AG04450 (cell line): Measurements from ENCODE around the gene LRP3. TPM values are rescaled to one million over a fixed set of nuclear protein-coding genes. Genes with fewer than 3 reads are reported as not detected.

Source experiments
- CTCF ChIA-PET: fragments of 300-600, 350-600 bp; formaldehyde crosslinking; extraction: SDS; loops from one replicate; lab custom pipeline; 2022; ENCODE audit warnings: antibody characterized with exemption, inconsistent platforms; lab: Charles Lee
- POLR2A ChIA-PET: fragments of 350-600 bp; formaldehyde crosslinking; extraction: SDS; loops from one replicate; lab custom pipeline; 2021; ENCODE audit warnings: antibody characterized with exemption, inconsistent platforms; lab: Yijun Ruan, JAX
- DNase-seq: peaks from one replicate; pipeline ENCODE4 v3.0.0-alpha.2; 2011; ENCODE audit warnings: low read depth, low spot score
- H3K27ac ChIP-seq: one replicate; pipeline ENCODE4 v1.5.1; 2012; ENCODE audit warnings: low read depth, low read length, control low read depth
- H3K27me3 ChIP-seq: one replicate; pipeline ENCODE4 v1.6.0; 2012; ENCODE audit warnings: low read length; ENCODE audit not compliant: control insufficient read depth, insufficient read depth
- H3K4me3 ChIP-seq: 2 replicates; pipeline ENCODE4 v1.5.1; 2011; ENCODE audit warnings: mild to moderate bottlenecking, low read depth, low read length, control low read depth
- H3K9me3 ChIP-seq: 2 replicates; pipeline ENCODE4 v1.5.1; 2012; ENCODE audit warnings: low read length; ENCODE audit not compliant: control insufficient read depth, insufficient read depth
- CTCF ChIP-seq: IDR thresholded peaks from 2 replicates; pipeline ENCODE4 v1.5.1; 2011; ENCODE audit warnings: low read depth, low read length, control low read depth, inconsistent platforms
- polyA plus RNA-seq: library from polyadenylated mRNA; depleted of rRNA; stranded (reverse); fragments of >200 nt; gene quantifications from 2 replicates; pipeline ENCODE4 v1.2.3, GENCODE V29; 2011

The LRP3 gene
- polyA plus RNA-seq, 1 experiment = 9.5 TPM

- TF ChIP-seq CTCF = no peak
- H3K4me3 ChIP-seq = no peak overlapping the region
- no peaks in the 10 kb centered on the region for H3K9me3 ChIP-seq
- CTCF ChIA-PET = interaction anchor here (0.6 to 6.5 kb wide), 11 partner anchors 10 to 534 kb away, joined by 3 to 54 read pairs (median 4); partner anchors contain the start of gene CEBPA
- H3K27ac ChIP-seq = no peak overlapping the region
- POLR2A ChIA-PET = no interaction called here
- H3K27me3 ChIP-seq = peaks cover 17% of the 10 kb centered on the region
- no peak for DNase-seq
Observed at GRCh38 chr19:33236696-33237390, 42.7 kb downstream of the LRP3 start.

- no peak for DNase-seq
- no peak overlapping the region for H3K27ac ChIP-seq
- peaks cover 14% of the 10 kb centered on the region for H3K27me3 ChIP-seq
- no peaks in the 10 kb centered on the region for H3K9me3 ChIP-seq
- POLR2A ChIA-PET = no interaction called here
- H3K4me3 ChIP-seq = no peak overlapping the region
- CTCF ChIA-PET = interaction anchor here (6.5 kb wide), 1 partner anchor 167 kb away, joined by 54 read pairs; no protein-coding TSS in a partner anchor
- no peak for TF ChIP-seq CTCF
Observed at GRCh38 chr19:33238481-33239149, 44.5 kb downstream of the LRP3 start.

- no peak for TF ChIP-seq CTCF
- POLR2A ChIA-PET = no interaction called here
- no peak overlapping the region for H3K27ac ChIP-seq
- DNase-seq = no peak
- H3K9me3 ChIP-seq = no peaks in the 10 kb centered on the region
- CTCF ChIA-PET = interaction anchor here (0.6 to 6.5 kb wide), 2 partner anchors 129 to 166 kb away, joined by 3 to 54 read pairs; no protein-coding TSS in a partner anchor
- peaks cover 13% of the 10 kb centered on the region for H3K27me3 ChIP-seq
- H3K4me3 ChIP-seq = no peak overlapping the region
Observed at GRCh38 chr19:33239223-33239975, 45.3 kb downstream of the LRP3 start.

- TF ChIP-seq CTCF = no peak
- Histone ChIP-seq H3K27me3 (peaks cover 13% of the 10 kb centered on the region), H3K27ac (no peak overlapping the region), H3K4me3 (no peak overlapping the region), H3K9me3 (no peaks in the 10 kb centered on the region)
- CTCF ChIA-PET = interaction anchor here (0.6 to 6.5 kb wide), 3 partner anchors 128 to 166 kb away, joined by 3 to 54 read pairs (median 45); no protein-coding TSS in a partner anchor
- POLR2A ChIA-PET = no interaction called here
- no peak for DNase-seq
Observed at GRCh38 chr19:33240181-33240771, 46.1 kb downstream of the LRP3 start.
